Measurements from ENCODE around the gene GBP1. TPM values are rescaled to one million over a fixed set of nuclear protein-coding genes. Genes with fewer than 3 reads are reported as not detected.
"Not testable (repeated sequence)": the region's sequence is repeated elsewhere in the genome, so short reads cannot be mapped to it uniquely, and the experiment has no call there.

The GBP1 gene
- total RNA-seq, 1 experiment from 2014 or later, result 15.1 TPM

- Histone ChIP-seq H3K4me3 (no peak overlapping the region), H3K9me3 (no peaks in the 10 kb centered on the region), H3K36me3 (no peaks in the 10 kb centered on the region), H3K27me3 (no peaks in the 10 kb centered on the region)
- DNase-seq, result no peak
Measured at GRCh38 chr1:89069951-89070350, 4.9 kb upstream of the GBP1 start.

- no peaks in the 10 kb centered on the region for H3K27me3 ChIP-seq
- no peak overlapping the region for H3K4me3 ChIP-seq
- H3K9me3 ChIP-seq, result no peaks in the 10 kb centered on the region
- DNase-seq, result peak; percentile 44
- H3K36me3 ChIP-seq, result no peaks in the 10 kb centered on the region; the same call in 1 of the 2 replicates
Measured at GRCh38 chr1:89068291-89068690, 3.3 kb upstream of the GBP1 start.

GRCh38 chr1:89064632-89065031, 376 bp downstream of the GBP1 start:
- DNase-seq, result no peak

GRCh38 chr1:89063094-89063493, 1.9 kb downstream of the GBP1 start:
- H3K4me3 ChIP-seq, result no peak overlapping the region
- H3K9me3 ChIP-seq, result no peaks in the 10 kb centered on the region
- no peaks in the 10 kb centered on the region for H3K27me3 ChIP-seq
- H3K36me3 ChIP-seq, result peaks cover 13% of the 10 kb centered on the region
- DNase-seq, result no peak

More at GRCh38 chr1:89064632-89065031, 376 bp downstream of the GBP1 start:
- H3K36me3 ChIP-seq, result peaks cover 3% of the 10 kb centered on the region
- peak overlapping the region; percentile 58 for H3K4me3 ChIP-seq
- H3K9me3 ChIP-seq, result no peaks in the 10 kb centered on the region
- H3K27me3 ChIP-seq, result no peaks in the 10 kb centered on the region

GRCh38 chr1:89060091-89060490, 4.9 kb downstream of the GBP1 start:
- no peaks in the 10 kb centered on the region for H3K27me3 ChIP-seq
- no peak overlapping the region for H3K4me3 ChIP-seq

GRCh38 chr1:89051955-89052312, 13.1 kb downstream of the GBP1 start:
- DNase-seq, result no peak
- Histone ChIP-seq H3K36me3 (no peaks in the 10 kb centered on the region; the same call in 1 of the 2 replicates), H3K9me3 (no peaks in the 10 kb centered on the region), H3K4me3 (no peak overlapping the region), H3K27me3 (no peaks in the 10 kb centered on the region)

More at GRCh38 chr1:89060091-89060490, 4.9 kb downstream of the GBP1 start:
- no peak for DNase-seq
- H3K9me3 ChIP-seq, result no peaks in the 10 kb centered on the region
- peaks cover 19% of the 10 kb centered on the region for H3K36me3 ChIP-seq

- no peak for DNase-seq
- Histone ChIP-seq H3K27me3 (no peaks in the 10 kb centered on the region), H3K36me3 (no peaks in the 10 kb centered on the region; the same call in 1 of the 2 replicates), H3K9me3 (no peaks in the 10 kb centered on the region), H3K4me3 (no peak overlapping the region)
Measured at GRCh38 chr1:89051300-89051954, 13.6 kb downstream of the GBP1 start.

GRCh38 chr1:89050649-89051033, 14.4 kb downstream of the GBP1 start:
- H3K27me3 ChIP-seq, result no peaks in the 10 kb centered on the region
- H3K36me3 ChIP-seq, result no peaks in the 10 kb centered on the region; the same call in 1 of the 2 replicates
- H3K4me3 ChIP-seq, result no peak overlapping the region
- DNase-seq, result no peak
- H3K9me3 ChIP-seq, result no peaks in the 10 kb centered on the region

- not testable (repeated sequence) for DNase-seq, H3K36me3 ChIP-seq, H3K4me3 ChIP-seq, H3K27me3 ChIP-seq, H3K9me3 ChIP-seq
Measured at GRCh38 chr1:89049901-89050648, 14.9 kb downstream of the GBP1 start.

- not testable (repeated sequence) for DNase-seq, H3K9me3 ChIP-seq, H3K4me3 ChIP-seq, H3K36me3 ChIP-seq, H3K27me3 ChIP-seq
Measured at GRCh38 chr1:89049187-89049586, 15.8 kb downstream of the GBP1 start.

- peaks cover 2% of the 10 kb centered on the region; the same call in 1 of the 2 replicates for H3K9me3 ChIP-seq
- no peak for DNase-seq
- H3K36me3 ChIP-seq, result no peaks in the 10 kb centered on the region
- H3K27me3 ChIP-seq, result no peaks in the 10 kb centered on the region
- no peak overlapping the region for H3K4me3 ChIP-seq
Measured at GRCh38 chr1:89047734-89048133, 17.3 kb downstream of the GBP1 start.

- not testable (repeated sequence) for H3K9me3 ChIP-seq, H3K27me3 ChIP-seq, H3K36me3 ChIP-seq, H3K4me3 ChIP-seq, DNase-seq
Measured at GRCh38 chr1:89046318-89047183, 18.5 kb downstream of the GBP1 start.

- Histone ChIP-seq H3K27me3 (no peaks in the 10 kb centered on the region), H3K4me3 (no peak overlapping the region)
- DNase-seq, result no peak
Measured at GRCh38 chr1:89044970-89045721, 19.9 kb downstream of the GBP1 start.

GRCh38 chr1:89043940-89044339, 21.1 kb downstream of the GBP1 start:
- Histone ChIP-seq H3K4me3 (no peak overlapping the region), H3K9me3 (peaks cover 8% of the 10 kb centered on the region), H3K27me3 (no peaks in the 10 kb centered on the region), H3K36me3 (no peaks in the 10 kb centered on the region)
- DNase-seq, result no peak

More at GRCh38 chr1:89044970-89045721, 19.9 kb downstream of the GBP1 start:
- Histone ChIP-seq H3K9me3 (peaks cover 8% of the 10 kb centered on the region), H3K36me3 (no peaks in the 10 kb centered on the region)

- Histone ChIP-seq H3K36me3 (no peaks in the 10 kb centered on the region), H3K4me3 (no peak overlapping the region), H3K27me3 (no peaks in the 10 kb centered on the region), H3K9me3 (peaks cover 8% of the 10 kb centered on the region)
- DNase-seq, result no peak
Measured at GRCh38 chr1:89042491-89042890, 22.5 kb downstream of the GBP1 start.

GRCh38 chr1:89041721-89042120, 23.3 kb downstream of the GBP1 start:
- no peak for DNase-seq

More at GRCh38 chr1:89041721-89042120, 23.3 kb downstream of the GBP1 start:
- H3K27me3 ChIP-seq, result no peaks in the 10 kb centered on the region
- no peak overlapping the region for H3K4me3 ChIP-seq
- H3K9me3 ChIP-seq, result peaks cover 8% of the 10 kb centered on the region
- H3K36me3 ChIP-seq, result no peaks in the 10 kb centered on the region

Data from MG63 (cell line).